Ovary (tissue), 3 donors: ENCODE measurements around the gene CDC7.

Experiments used
- EP300 ChIP-seq: sonication (generic); formaldehyde crosslinking; IDR thresholded peaks from one replicate; pipeline ENCODE4 v1.6.1; 2017; ENCODE audit warnings: antibody characterized with exemption
- POLR2A ChIP-seq: fragments of 450-650 bp; IDR thresholded peaks from one replicate; pipeline ENCODE4 v1.6.1; 2017; ENCODE audit warnings: antibody characterized with exemption, mild to moderate bottlenecking, moderate library complexity
- TF ChIP-seq, protein P1 (sequence below), 3 donors: fragments of 450-650 bp in 2 of 3; fragments of 200-600 bp in 1 of 3; IDR thresholded peaks; one replicate each; pipeline versions ENCODE4 v1.5.1 to v1.8.0; 2016 to 2022; ENCODE audit warnings: antibody characterized with exemption in 3 of 3, mild to moderate bottlenecking in 1 of 3
- donor health status: DM: no; HTN: no; CAD: no.

- TF ChIP-seq, protein P1, sequence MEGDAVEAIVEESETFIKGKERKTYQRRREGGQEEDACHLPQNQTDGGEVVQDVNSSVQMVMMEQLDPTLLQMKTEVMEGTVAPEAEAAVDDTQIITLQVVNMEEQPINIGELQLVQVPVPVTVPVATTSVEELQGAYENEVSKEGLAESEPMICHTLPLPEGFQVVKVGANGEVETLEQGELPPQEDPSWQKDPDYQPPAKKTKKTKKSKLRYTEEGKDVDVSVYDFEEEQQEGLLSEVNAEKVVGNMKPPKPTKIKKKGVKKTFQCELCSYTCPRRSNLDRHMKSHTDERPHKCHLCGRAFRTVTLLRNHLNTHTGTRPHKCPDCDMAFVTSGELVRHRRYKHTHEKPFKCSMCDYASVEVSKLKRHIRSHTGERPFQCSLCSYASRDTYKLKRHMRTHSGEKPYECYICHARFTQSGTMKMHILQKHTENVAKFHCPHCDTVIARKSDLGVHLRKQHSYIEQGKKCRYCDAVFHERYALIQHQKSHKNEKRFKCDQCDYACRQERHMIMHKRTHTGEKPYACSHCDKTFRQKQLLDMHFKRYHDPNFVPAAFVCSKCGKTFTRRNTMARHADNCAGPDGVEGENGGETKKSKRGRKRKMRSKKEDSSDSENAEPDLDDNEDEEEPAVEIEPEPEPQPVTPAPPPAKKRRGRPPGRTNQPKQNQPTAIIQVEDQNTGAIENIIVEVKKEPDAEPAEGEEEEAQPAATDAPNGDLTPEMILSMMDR (IDR thresholded peaks at IDR 0.05): no peak
- TF ChIP-seq POLR2A (no peak), EP300 (no peak)
Observed at GRCh38 chr1:91550961-91551360, 50.3 kb downstream of the CDC7 start.
